ENCODE measurements around the gene CDX1.
"Not testable (repeated sequence)": the region's sequence is repeated elsewhere in the genome, so short reads cannot be mapped to it uniquely, and the experiment has no call there.

Gene CDX1

GRCh38 chr5:150222906-150223305, 56.3 kb downstream of the CDX1 start:
- Histone ChIP-seq H3K79me2 (ENCODE audit: control insufficient read depth, insufficient read depth, low read length, unreplicated experiment) (no peaks in the 10 kb centered on the region), H3K27me3 (ENCODE audit: insufficient read depth, low read length) (no peaks in the 10 kb centered on the region), H3K4me1 (ENCODE audit: control insufficient read depth, insufficient read depth, low read length, unreplicated experiment) (no peaks in the 10 kb centered on the region), H3K4me3 (ENCODE audit: low read depth, low read length) (no peak overlapping the region), H3K36me3 (ENCODE audit: insufficient read depth, low read length) (no peaks in the 10 kb centered on the region), H3K27ac (ENCODE audit: low read depth, low read length) (no peak overlapping the region), H2AFZ (ENCODE audit: low read length, unreplicated experiment) (no peak overlapping the region)

- Histone ChIP-seq H2AFZ (ENCODE audit: low read length, unreplicated experiment) (no peak overlapping the region), H3K79me2 (ENCODE audit: control insufficient read depth, insufficient read depth, low read length, unreplicated experiment) (no peaks in the 10 kb centered on the region), H3K36me3 (ENCODE audit: insufficient read depth, low read length) (no peaks in the 10 kb centered on the region), H3K27ac (ENCODE audit: low read depth, low read length) (no peak overlapping the region), H3K27me3 (ENCODE audit: insufficient read depth, low read length) (no peaks in the 10 kb centered on the region), H3K4me3 (ENCODE audit: low read depth, low read length) (no peak overlapping the region), H3K4me1 (ENCODE audit: control insufficient read depth, insufficient read depth, low read length, unreplicated experiment) (no peaks in the 10 kb centered on the region)
Observed at GRCh38 chr5:150223474-150223873, 56.9 kb downstream of the CDX1 start.

GRCh38 chr5:150224483-150225027, 58.0 kb downstream of the CDX1 start:
- Histone ChIP-seq H3K4me3 (ENCODE audit: low read depth, low read length) (no peak overlapping the region), H3K36me3 (ENCODE audit: insufficient read depth, low read length) (no peaks in the 10 kb centered on the region), H2AFZ (ENCODE audit: low read length, unreplicated experiment) (no peak overlapping the region), H3K4me1 (ENCODE audit: control insufficient read depth, insufficient read depth, low read length, unreplicated experiment) (no peaks in the 10 kb centered on the region), H3K27me3 (ENCODE audit: insufficient read depth, low read length) (no peaks in the 10 kb centered on the region), H3K27ac (ENCODE audit: low read depth, low read length) (no peak overlapping the region), H3K79me2 (ENCODE audit: control insufficient read depth, insufficient read depth, low read length, unreplicated experiment) (no peaks in the 10 kb centered on the region)

GRCh38 chr5:150227036-150227435, 60.5 kb downstream of the CDX1 start:
- no peaks in the 10 kb centered on the region for H3K36me3 ChIP-seq (ENCODE audit: insufficient read depth, low read length)
- no peaks in the 10 kb centered on the region for H3K79me2 ChIP-seq (ENCODE audit: control insufficient read depth, insufficient read depth, low read length, unreplicated experiment)
- no peak overlapping the region for H3K27ac ChIP-seq (ENCODE audit: low read depth, low read length)
- H3K4me3 ChIP-seq (ENCODE audit: low read depth, low read length), result no peak overlapping the region
- H3K4me1 ChIP-seq (ENCODE audit: control insufficient read depth, insufficient read depth, low read length, unreplicated experiment), result no peaks in the 10 kb centered on the region
- no peak overlapping the region for H2AFZ ChIP-seq (ENCODE audit: low read length, unreplicated experiment)
- H3K27me3 ChIP-seq (ENCODE audit: insufficient read depth, low read length), result no peaks in the 10 kb centered on the region

- Histone ChIP-seq H3K27me3 (ENCODE audit: insufficient read depth, low read length) (no peaks in the 10 kb centered on the region), H2AFZ (ENCODE audit: low read length, unreplicated experiment) (no peak overlapping the region), H3K36me3 (ENCODE audit: insufficient read depth, low read length) (no peaks in the 10 kb centered on the region), H3K27ac (ENCODE audit: low read depth, low read length) (no peak overlapping the region), H3K4me1 (ENCODE audit: control insufficient read depth, insufficient read depth, low read length, unreplicated experiment) (no peaks in the 10 kb centered on the region), H3K79me2 (ENCODE audit: control insufficient read depth, insufficient read depth, low read length, unreplicated experiment) (no peaks in the 10 kb centered on the region), H3K4me3 (ENCODE audit: low read depth, low read length) (no peak overlapping the region)
Observed at GRCh38 chr5:150227606-150228273, 61.2 kb downstream of the CDX1 start.

GRCh38 chr5:150229571-150229970, 63.0 kb downstream of the CDX1 start:
- Histone ChIP-seq H3K27me3 (ENCODE audit: insufficient read depth, low read length) (no peaks in the 10 kb centered on the region), H3K79me2 (ENCODE audit: control insufficient read depth, insufficient read depth, low read length, unreplicated experiment) (no peaks in the 10 kb centered on the region), H3K27ac (ENCODE audit: low read depth, low read length) (no peak overlapping the region), H2AFZ (ENCODE audit: low read length, unreplicated experiment) (no peak overlapping the region), H3K36me3 (ENCODE audit: insufficient read depth, low read length) (no peaks in the 10 kb centered on the region), H3K4me1 (ENCODE audit: control insufficient read depth, insufficient read depth, low read length, unreplicated experiment) (no peaks in the 10 kb centered on the region), H3K4me3 (ENCODE audit: low read depth, low read length) (no peak overlapping the region)

GRCh38 chr5:150230842-150231241, 64.3 kb downstream of the CDX1 start:
- Histone ChIP-seq H3K36me3 (ENCODE audit: insufficient read depth, low read length) (no peaks in the 10 kb centered on the region), H2AFZ (ENCODE audit: low read length, unreplicated experiment) (no peak overlapping the region)

GRCh38 chr5:150233706-150234105, 67.1 kb downstream of the CDX1 start:
- not testable (repeated sequence) for H3K79me2 ChIP-seq (ENCODE audit: control insufficient read depth, insufficient read depth, low read length, unreplicated experiment)

More at GRCh38 chr5:150230842-150231241, 64.3 kb downstream of the CDX1 start:
- Histone ChIP-seq H3K27me3 (ENCODE audit: insufficient read depth, low read length) (no peaks in the 10 kb centered on the region), H3K79me2 (ENCODE audit: control insufficient read depth, insufficient read depth, low read length, unreplicated experiment) (no peaks in the 10 kb centered on the region), H3K4me1 (ENCODE audit: control insufficient read depth, insufficient read depth, low read length, unreplicated experiment) (no peaks in the 10 kb centered on the region), H3K4me3 (ENCODE audit: low read depth, low read length) (no peak overlapping the region), H3K27ac (ENCODE audit: low read depth, low read length) (no peak overlapping the region)

More at GRCh38 chr5:150233706-150234105, 67.1 kb downstream of the CDX1 start:
- H3K4me1 ChIP-seq (ENCODE audit: control insufficient read depth, insufficient read depth, low read length, unreplicated experiment); H3K27ac ChIP-seq (ENCODE audit: low read depth, low read length); H3K4me3 ChIP-seq (ENCODE audit: low read depth, low read length); H3K27me3 ChIP-seq (ENCODE audit: insufficient read depth, low read length); H2AFZ ChIP-seq (ENCODE audit: low read length, unreplicated experiment); H3K36me3 ChIP-seq (ENCODE audit: insufficient read depth, low read length): not testable (repeated sequence)
